Fibroblast of the aortic adventitia (primary cell): Measurements from ENCODE around the gene RPS6KA5. TPM values are rescaled to one million over a fixed set of nuclear protein-coding genes. Genes with fewer than 3 reads are reported as not detected.
"Not testable (repeated sequence)": the region's sequence is repeated elsewhere in the genome, so short reads cannot be mapped to it uniquely, and the experiment has no call there.

Source experiments
- DNase-seq: peaks from one replicate; pipeline ENCODE4 v3.0.0-alpha.2; 2010; ENCODE audit warnings: low read depth
- H3K4me3 ChIP-seq: 2 replicates; pipeline ENCODE4 v1.5.1; 2011; ENCODE audit warnings: low read depth, mild to moderate bottlenecking, control low read depth, low read length, moderate library complexity
- CTCF ChIP-seq: IDR thresholded peaks from 2 replicates; pipeline ENCODE4 v1.5.1; 2011; ENCODE audit warnings: mild to moderate bottlenecking, low read length, control low read depth, inconsistent platforms; ENCODE audit not compliant: insufficient read depth
- total RNA-seq: library from RNA; depleted of rRNA; stranded (reverse); fragments of >200 nt; gene quantifications from 2 replicates; pipeline ENCODE4 v1.2.3, GENCODE V29; 2012; ENCODE audit warnings: low replicate concordance

The RPS6KA5 gene
- total RNA-seq, 1 donor, result 5.0 TPM

DNA sequence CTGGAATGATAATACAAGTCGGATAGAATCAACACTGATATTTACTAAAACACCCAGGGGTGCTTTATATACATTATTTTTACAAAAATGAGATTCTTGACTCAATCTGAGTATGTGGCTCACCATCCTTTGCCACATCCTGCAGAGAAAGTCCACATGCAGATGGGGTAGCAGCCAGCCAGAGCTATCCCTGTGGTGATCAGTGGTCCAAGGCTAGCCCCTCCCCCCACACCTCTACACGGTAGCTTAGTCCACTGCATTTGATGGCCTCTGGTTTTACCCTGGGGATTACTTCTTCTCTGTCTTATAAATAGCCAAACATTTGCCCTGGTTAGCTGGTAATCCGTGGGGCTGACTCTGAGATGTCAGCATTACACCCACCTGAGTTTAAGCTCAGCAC is 216.1 kb downstream of the RPS6KA5 start:
- no peak overlapping the region for H3K4me3 ChIP-seq
- DNase-seq, result no peak
- TF ChIP-seq CTCF, result no peak

DNA sequence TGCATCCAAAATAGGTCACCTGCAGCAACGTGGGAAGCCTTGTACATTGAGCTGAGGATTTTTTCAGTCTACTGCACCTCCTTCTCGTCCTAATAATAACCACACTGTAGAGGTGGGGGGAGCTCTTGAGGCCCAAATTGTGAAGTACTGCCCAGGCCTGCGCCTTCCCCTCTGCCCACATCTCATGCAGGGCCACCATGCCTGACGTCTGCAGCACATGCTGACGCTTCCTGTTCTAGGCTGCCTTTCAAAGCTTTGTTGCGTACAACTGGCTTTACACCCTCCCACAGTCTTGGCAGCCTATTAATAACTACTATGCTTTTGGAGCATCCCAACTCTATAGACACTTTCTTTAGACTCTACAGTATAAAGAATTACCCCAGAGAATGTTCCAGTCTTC is 217.7 kb downstream of the RPS6KA5 start:
- no peak overlapping the region for H3K4me3 ChIP-seq
- no peak for DNase-seq
- no peak for TF ChIP-seq CTCF

- not testable (repeated sequence) for H3K4me3 ChIP-seq, DNase-seq
Measured at GRCh38 chr14:90840667-90841066, 219.8 kb downstream of the RPS6KA5 start.

DNA sequence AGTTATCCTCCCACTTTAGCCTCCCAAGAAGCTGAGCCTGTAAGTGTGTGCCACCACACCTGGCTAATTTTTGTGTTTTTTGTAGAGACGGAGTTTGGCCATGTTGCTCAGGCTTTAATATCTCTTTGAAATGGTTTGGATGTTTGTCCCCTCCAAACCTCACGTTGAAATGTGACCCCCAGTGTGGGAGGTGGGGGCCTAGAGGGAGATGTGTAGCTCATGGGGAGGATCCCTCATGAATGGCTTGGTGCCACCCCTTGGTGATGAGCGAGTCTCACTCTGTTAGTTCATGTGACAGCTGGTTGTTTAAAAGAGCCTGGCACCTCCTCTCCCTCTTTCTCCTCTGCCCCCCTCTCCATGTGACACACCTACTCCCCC is 220.6 kb downstream of the RPS6KA5 start:
- no peak overlapping the region for H3K4me3 ChIP-seq
- DNase-seq, result no peak
- TF ChIP-seq CTCF, result no peak

GRCh38 chr14:90839024-90839888 is 221.2 kb downstream of the RPS6KA5 start:
- TF ChIP-seq CTCF, result no peak
- peak; percentile 80 for DNase-seq
- H3K4me3 ChIP-seq, result peak overlapping the region; percentile 17

DNA sequence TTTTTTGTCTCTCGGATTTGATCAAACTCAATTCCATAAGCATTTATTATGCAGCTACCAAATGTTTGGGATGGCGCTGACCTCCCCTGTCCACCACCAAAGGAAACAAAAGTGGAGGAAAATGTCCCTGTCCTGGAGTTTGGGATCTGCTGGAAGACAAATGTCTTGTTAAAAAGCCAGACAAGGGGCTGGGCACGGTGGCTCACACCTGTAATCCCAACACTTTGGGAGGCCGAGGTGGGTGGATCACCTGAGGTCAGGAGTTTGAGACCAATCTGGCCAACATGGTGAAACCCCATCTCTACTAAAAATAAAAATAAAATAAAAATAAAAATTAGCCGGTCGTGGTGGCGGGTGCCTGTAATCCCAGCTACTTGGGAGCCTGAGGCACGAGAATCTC is 221.9 kb downstream of the RPS6KA5 start:
- H3K4me3 ChIP-seq, DNase-seq: not testable (repeated sequence)

DNA sequence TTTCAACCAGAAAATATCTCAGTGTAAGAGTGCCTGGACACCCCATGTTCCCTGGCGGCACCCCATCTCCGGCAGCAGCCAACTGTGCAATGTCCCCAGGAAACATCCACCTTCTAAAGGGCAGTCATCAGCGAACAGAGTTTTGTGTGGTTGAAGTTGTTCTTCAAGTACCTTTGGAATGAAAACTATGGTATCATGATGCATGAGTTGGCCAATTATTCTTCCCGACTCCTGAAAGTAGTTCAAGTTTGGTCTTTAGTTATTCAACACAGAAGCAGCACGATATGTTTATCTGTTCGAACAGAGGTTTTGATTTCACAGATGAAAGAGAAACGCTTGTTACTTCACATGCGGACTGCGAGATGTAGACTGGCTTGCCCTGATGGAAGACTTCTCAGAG is 223.1 kb downstream of the RPS6KA5 start:
- no peak for TF ChIP-seq CTCF
- no peak for DNase-seq

DNA sequence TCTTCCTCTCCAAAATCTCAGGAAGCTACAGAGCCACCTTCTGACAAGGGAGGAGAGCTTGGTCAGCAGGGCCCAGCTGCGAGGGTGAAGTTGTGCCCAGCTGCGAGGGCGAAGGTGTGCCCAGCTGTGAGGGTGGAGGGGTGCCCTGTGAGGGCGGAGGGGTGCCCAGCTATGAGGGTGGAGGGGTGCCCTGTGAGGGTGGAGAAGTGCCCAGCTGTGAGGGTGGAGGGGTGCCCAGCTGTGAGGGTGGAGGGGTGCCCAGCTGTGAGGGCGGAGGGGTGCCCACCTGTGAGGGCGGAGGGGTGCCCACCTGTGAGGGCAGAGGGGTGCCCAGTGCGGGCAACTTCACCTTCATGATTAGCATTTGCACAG is 223.8 kb downstream of the RPS6KA5 start:
- DNase-seq, result no peak
- no peak overlapping the region for H3K4me3 ChIP-seq
- no peak for TF ChIP-seq CTCF

More for the DNA sequence above, 223.1 kb downstream of the RPS6KA5 start:
- no peak overlapping the region for H3K4me3 ChIP-seq
